ENCODE results near the gene TAF4B. TPM values are rescaled to one million over a fixed set of nuclear protein-coding genes. Genes with fewer than 3 reads are reported as not detected.

The TAF4B gene
- total RNA-seq, 2 experiments from 2014 or later, result 50.1 to 52.3 TPM

GRCh38 chr18:26422472-26423162 is 196.4 kb downstream of the TAF4B start:
- POLR2A ChIA-PET, result interaction anchor here (1.5 kb wide), 1 partner anchor 18 kb away, joined by 3 read pairs; no protein-coding TSS in a partner anchor
- Histone ChIP-seq H2AFZ (ENCODE audit: low read length) (no peak overlapping the region), H3K4me3 (ENCODE audit: low read depth, low read length, poor library complexity, severe bottlenecking) (no peak overlapping the region), H3K79me2 (ENCODE audit: insufficient read depth, low read depth, low read length) (no peaks in the 10 kb centered on the region), H4K20me1 (ENCODE audit: insufficient read depth, low read length) (no peaks in the 10 kb centered on the region), H3K9me3 (ENCODE audit: low read length) (no peaks in the 10 kb centered on the region), H3K27ac (ENCODE audit: low read depth, low read length, poor library complexity, severe bottlenecking) (no peak overlapping the region), H3K36me3 (ENCODE audit: insufficient read depth, low read length) (no peaks in the 10 kb centered on the region), H3K9me2 (ENCODE audit: insufficient read depth, low read length) (no peaks in the 10 kb centered on the region), H3K4me1 (ENCODE audit: insufficient read depth, low read length, poor library complexity, severe bottlenecking) (no peaks in the 10 kb centered on the region), H3K4me2 (ENCODE audit: low read length) (no peak overlapping the region)
- intact Hi-C loops (cut with micrococcal nuclease; ENCODE audit: unreplicated experiment), result no loop called here
- DNase-seq (ENCODE audit: low spot score), result no peak
- TF ChIP-seq, protein P1, sequence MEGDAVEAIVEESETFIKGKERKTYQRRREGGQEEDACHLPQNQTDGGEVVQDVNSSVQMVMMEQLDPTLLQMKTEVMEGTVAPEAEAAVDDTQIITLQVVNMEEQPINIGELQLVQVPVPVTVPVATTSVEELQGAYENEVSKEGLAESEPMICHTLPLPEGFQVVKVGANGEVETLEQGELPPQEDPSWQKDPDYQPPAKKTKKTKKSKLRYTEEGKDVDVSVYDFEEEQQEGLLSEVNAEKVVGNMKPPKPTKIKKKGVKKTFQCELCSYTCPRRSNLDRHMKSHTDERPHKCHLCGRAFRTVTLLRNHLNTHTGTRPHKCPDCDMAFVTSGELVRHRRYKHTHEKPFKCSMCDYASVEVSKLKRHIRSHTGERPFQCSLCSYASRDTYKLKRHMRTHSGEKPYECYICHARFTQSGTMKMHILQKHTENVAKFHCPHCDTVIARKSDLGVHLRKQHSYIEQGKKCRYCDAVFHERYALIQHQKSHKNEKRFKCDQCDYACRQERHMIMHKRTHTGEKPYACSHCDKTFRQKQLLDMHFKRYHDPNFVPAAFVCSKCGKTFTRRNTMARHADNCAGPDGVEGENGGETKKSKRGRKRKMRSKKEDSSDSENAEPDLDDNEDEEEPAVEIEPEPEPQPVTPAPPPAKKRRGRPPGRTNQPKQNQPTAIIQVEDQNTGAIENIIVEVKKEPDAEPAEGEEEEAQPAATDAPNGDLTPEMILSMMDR (conservative IDR thresholded peaks at IDR 0.05; ENCODE audit: low read length), result no peak
- no peak for TF ChIP-seq EZH2phosphoT487 (IDR thresholded peaks at IDR 0.05; ENCODE audit: borderline replicate concordance, low read depth, low read length)
- BruUV-seq (replicated peaks), result no TSS peak
- CTCF ChIA-PET (ENCODE audit: unreplicated experiment), result no interaction called here

DNA sequence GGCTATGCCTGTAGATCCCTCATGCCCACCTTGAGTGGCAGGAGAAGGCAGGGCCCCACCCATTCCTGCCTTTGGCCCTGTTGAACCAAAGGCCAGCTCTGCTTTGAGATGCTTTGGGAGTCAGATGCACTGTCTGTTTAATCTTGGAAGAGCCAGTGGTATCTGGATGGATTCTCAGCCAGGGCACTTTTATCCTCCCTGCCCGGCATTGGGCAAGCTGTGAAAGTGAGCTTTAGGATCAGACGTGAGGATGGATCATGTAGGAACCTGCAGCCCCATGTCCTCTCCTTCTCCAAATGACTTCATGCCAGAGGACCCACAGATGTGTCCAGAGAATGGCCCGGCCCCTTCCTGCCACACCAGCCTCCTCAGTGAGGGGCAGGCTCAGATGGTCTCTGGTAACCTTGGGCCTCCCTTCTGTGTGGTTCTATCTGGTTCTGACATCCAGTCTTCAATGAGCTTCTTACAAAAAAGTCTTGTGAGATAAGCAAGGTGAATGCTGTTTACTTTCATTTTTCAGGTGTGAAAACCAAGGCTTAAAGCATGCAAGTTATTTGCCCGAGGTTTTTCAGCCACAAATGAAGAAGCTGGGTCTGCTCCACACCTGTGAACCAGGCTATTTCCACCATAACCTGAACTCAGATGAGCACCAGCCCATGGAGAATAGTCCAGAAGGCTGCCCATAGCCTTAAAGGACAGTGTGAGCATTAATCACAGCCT is 198.3 kb downstream of the TAF4B start:
- BruUV-seq (replicated peaks), result no TSS peak
- no peak for DNase-seq (ENCODE audit: low spot score)
- POLR2A ChIA-PET, result interaction anchor here (1.5 to 1.8 kb wide), 2 partner anchors 13 to 16 kb away, joined by 3 to 12 read pairs; no protein-coding TSS in a partner anchor
- no peak for TF ChIP-seq EZH2phosphoT487 (IDR thresholded peaks at IDR 0.05; ENCODE audit: borderline replicate concordance, low read depth, low read length)
- TF ChIP-seq, protein P1 (conservative IDR thresholded peaks at IDR 0.05; ENCODE audit: low read length), result no peak
- Histone ChIP-seq H3K4me3 (ENCODE audit: low read depth, low read length, poor library complexity, severe bottlenecking) (no peak overlapping the region), H3K9me2 (ENCODE audit: insufficient read depth, low read length) (no peaks in the 10 kb centered on the region), H3K4me1 (ENCODE audit: insufficient read depth, low read length, poor library complexity, severe bottlenecking) (no peaks in the 10 kb centered on the region), H3K27ac (ENCODE audit: low read depth, low read length, poor library complexity, severe bottlenecking) (no peak overlapping the region), H4K20me1 (ENCODE audit: insufficient read depth, low read length) (no peaks in the 10 kb centered on the region), H3K79me2 (ENCODE audit: insufficient read depth, low read depth, low read length) (no peaks in the 10 kb centered on the region), H3K9me3 (ENCODE audit: low read length) (no peaks in the 10 kb centered on the region), H3K36me3 (ENCODE audit: insufficient read depth, low read length) (no peaks in the 10 kb centered on the region), H2AFZ (ENCODE audit: low read length) (no peak overlapping the region), H3K4me2 (ENCODE audit: low read length) (no peak overlapping the region)
- CTCF ChIA-PET (ENCODE audit: unreplicated experiment), result no interaction called here
- intact Hi-C loops (cut with micrococcal nuclease; ENCODE audit: unreplicated experiment), result no loop called here

DNA sequence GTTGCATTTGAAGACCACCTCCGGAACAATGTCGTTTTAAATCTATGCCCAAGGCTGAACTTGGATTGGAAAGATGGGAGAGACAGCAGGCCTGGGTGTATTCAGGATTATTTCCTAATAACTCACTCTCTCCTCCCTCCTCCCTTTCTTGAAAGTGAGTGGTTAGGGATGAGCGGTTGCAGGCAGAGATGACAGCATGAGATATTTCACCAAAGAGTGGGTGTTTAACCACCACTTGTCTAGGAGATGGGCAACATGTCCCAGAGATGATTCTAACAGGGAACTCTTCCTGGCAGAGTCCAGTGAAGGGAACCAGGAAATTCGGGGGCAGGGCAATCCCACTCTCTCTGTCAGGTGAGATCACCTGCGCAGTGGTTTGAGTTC is 198.9 kb downstream of the TAF4B start:
- no peak overlapping the region for H3K27ac ChIP-seq (ENCODE audit: low read depth, low read length, poor library complexity, severe bottlenecking)

More for the DNA sequence above, 198.9 kb downstream of the TAF4B start:
- Histone ChIP-seq H3K36me3 (ENCODE audit: insufficient read depth, low read length) (no peaks in the 10 kb centered on the region), H3K4me1 (ENCODE audit: insufficient read depth, low read length, poor library complexity, severe bottlenecking) (no peaks in the 10 kb centered on the region), H3K9me2 (ENCODE audit: insufficient read depth, low read length) (no peaks in the 10 kb centered on the region), H4K20me1 (ENCODE audit: insufficient read depth, low read length) (no peaks in the 10 kb centered on the region), H3K4me3 (ENCODE audit: low read depth, low read length, poor library complexity, severe bottlenecking) (no peak overlapping the region), H3K79me2 (ENCODE audit: insufficient read depth, low read depth, low read length) (no peaks in the 10 kb centered on the region), H3K4me2 (ENCODE audit: low read length) (no peak overlapping the region), H2AFZ (ENCODE audit: low read length) (no peak overlapping the region), H3K9me3 (ENCODE audit: low read length) (no peaks in the 10 kb centered on the region)
- POLR2A ChIA-PET, result interaction anchor here (0.6 to 1.5 kb wide), 2 partner anchors 24 to 53 kb away, joined by 3 to 4 read pairs; no protein-coding TSS in a partner anchor
- no peak for DNase-seq (ENCODE audit: low spot score)
- BruUV-seq (replicated peaks), result no TSS peak
- no peak for TF ChIP-seq EZH2phosphoT487 (IDR thresholded peaks at IDR 0.05; ENCODE audit: borderline replicate concordance, low read depth, low read length)
- TF ChIP-seq, protein P1 (conservative IDR thresholded peaks at IDR 0.05; ENCODE audit: low read length), result no peak
- CTCF ChIA-PET (ENCODE audit: unreplicated experiment), result no interaction called here
- intact Hi-C loops (cut with micrococcal nuclease; ENCODE audit: unreplicated experiment), result no loop called here

Data from OCI-LY7 (cell line).